ENCODE data around the gene DYRK3.

DNA sequence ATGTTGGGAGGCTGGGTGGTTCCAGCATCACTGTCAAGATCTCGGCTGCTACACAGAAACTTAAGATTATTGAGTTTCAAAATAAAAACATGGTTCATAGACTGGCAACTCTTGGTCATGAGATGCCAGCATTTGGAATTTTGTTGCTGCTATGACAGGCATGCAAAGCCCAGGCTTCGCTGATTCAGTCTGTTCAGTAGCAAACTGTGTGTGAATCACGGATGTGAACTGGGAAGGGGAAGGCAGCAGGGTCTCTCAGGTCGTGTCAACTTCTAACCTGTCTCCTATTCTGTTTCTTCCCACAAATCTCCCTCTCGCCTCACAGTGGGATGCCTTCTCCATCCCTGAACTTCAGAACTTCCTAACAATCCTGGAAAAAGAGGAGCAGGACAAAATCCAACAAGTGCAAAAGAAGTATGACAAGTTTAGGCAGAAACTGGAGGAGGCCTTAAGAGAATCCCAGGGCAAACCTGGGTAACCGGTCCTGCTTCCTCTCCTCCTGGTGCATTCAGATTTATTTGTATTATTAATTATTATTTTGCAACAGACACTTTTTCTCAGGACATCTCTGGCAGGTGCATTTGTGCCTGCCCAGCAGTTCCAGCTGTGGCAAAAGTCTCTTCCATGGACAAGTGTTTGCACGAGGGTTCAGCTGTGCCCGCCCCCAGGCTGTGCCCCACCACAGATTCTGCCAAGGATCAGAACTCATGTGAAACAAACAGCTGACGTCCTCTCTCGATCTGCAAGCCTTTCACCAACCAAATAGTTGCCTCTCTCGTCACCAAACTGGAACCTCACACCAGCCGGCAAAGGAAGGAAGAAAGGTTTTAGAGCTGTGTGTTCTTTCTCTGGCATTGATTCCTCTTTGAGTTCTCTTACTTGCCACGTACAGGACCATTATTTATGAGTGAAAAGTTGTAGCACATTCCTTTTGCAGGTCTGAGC is 48.6 kb upstream of the DYRK3 start:
- TF ChIP-seq GABPA (IDR thresholded peaks at IDR 0.05; ENCODE audit: low read depth) = no peak
- TF ChIP-seq, protein P1, sequence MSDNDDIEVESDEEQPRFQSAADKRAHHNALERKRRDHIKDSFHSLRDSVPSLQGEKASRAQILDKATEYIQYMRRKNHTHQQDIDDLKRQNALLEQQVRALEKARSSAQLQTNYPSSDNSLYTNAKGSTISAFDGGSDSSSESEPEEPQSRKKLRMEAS (IDR thresholded peaks at IDR 0.05; ENCODE audit: low read depth, low read length) = no peak
- TF ChIP-seq, protein P2, sequence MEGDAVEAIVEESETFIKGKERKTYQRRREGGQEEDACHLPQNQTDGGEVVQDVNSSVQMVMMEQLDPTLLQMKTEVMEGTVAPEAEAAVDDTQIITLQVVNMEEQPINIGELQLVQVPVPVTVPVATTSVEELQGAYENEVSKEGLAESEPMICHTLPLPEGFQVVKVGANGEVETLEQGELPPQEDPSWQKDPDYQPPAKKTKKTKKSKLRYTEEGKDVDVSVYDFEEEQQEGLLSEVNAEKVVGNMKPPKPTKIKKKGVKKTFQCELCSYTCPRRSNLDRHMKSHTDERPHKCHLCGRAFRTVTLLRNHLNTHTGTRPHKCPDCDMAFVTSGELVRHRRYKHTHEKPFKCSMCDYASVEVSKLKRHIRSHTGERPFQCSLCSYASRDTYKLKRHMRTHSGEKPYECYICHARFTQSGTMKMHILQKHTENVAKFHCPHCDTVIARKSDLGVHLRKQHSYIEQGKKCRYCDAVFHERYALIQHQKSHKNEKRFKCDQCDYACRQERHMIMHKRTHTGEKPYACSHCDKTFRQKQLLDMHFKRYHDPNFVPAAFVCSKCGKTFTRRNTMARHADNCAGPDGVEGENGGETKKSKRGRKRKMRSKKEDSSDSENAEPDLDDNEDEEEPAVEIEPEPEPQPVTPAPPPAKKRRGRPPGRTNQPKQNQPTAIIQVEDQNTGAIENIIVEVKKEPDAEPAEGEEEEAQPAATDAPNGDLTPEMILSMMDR (IDR thresholded peaks at IDR 0.05 in 2 of 3, conservative IDR thresholded peaks at IDR 0.05 in 1 of 3; ENCODE audit: control insufficient read depth in 2 of 3, extremely low read depth in 1 of 3, insufficient read depth in 1 of 3, low read depth in 3 of 3, low read length in 3 of 3) = no peak
- no peak for TF ChIP-seq EZH2 (IDR thresholded peaks at IDR 0.05; ENCODE audit: borderline replicate concordance, control insufficient read depth, low read depth, low read length)
- TF ChIP-seq, protein P3, sequence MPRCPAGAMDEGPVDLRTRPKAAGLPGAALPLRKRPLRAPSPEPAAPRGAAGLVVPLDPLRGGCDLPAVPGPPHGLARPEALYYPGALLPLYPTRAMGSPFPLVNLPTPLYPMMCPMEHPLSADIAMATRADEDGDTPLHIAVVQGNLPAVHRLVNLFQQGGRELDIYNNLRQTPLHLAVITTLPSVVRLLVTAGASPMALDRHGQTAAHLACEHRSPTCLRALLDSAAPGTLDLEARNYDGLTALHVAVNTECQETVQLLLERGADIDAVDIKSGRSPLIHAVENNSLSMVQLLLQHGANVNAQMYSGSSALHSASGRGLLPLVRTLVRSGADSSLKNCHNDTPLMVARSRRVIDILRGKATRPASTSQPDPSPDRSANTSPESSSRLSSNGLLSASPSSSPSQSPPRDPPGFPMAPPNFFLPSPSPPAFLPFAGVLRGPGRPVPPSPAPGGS (IDR thresholded peaks at IDR 0.05; ENCODE audit: borderline replicate concordance, insufficient read depth, low read depth, low read length, poor library complexity, severe bottlenecking) = no peak
- TF ChIP-seq, protein P4, sequence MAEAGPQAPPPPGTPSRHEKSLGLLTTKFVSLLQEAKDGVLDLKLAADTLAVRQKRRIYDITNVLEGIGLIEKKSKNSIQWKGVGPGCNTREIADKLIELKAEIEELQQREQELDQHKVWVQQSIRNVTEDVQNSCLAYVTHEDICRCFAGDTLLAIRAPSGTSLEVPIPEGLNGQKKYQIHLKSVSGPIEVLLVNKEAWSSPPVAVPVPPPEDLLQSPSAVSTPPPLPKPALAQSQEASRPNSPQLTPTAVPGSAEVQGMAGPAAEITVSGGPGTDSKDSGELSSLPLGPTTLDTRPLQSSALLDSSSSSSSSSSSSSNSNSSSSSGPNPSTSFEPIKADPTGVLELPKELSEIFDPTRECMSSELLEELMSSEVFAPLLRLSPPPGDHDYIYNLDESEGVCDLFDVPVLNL (IDR thresholded peaks at IDR 0.05; ENCODE audit: low read depth, low read length) = no peak
- no peak for TF ChIP-seq POLR2A (IDR thresholded peaks at IDR 0.05; ENCODE audit: low read depth, low read length)
- no peak for TF ChIP-seq MYB (IDR thresholded peaks at IDR 0.05; ENCODE audit: borderline replicate concordance, low read depth, low read length)
- TF ChIP-seq FOXK2 (IDR thresholded peaks at IDR 0.05) = no peak
